Measurements from ENCODE around the gene TOR3A.
"Not testable (repeated sequence)": the region's sequence is repeated elsewhere in the genome, so short reads cannot be mapped to it uniquely, and the experiment has no call there.

TOR3A gene

GRCh38 chr1:179103999-179104398 is 22.1 kb downstream of the TOR3A start:
- intact Hi-C loops (cut with DNase I), result no loop called here
- DNase-seq, result no peak

GRCh38 chr1:179104611-179105250 is 22.9 kb downstream of the TOR3A start:
- intact Hi-C loops (cut with DNase I), result no loop called here
- DNase-seq, result no peak

DNA sequence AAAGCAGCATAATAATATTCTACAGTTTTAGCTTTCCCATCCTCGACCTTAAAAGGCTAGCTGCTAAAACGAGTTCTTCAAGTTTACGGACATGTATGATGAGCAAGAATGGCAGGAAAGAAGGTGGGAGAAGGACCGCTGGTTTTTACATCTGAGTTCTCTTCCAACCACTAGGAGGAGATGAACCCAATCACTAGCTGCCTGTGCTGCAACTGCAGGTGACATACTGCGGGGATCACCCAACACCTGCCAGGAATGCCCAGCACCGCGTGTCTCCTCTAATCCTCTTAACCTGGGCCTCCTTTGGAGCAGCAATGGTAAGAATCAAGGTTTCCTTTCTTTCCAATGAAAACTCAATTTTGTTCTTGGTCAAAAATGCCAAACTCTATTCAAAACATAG is 23.5 kb downstream of the TOR3A start:
- no peak for DNase-seq
- intact Hi-C loops (cut with DNase I), result no loop called here

DNA sequence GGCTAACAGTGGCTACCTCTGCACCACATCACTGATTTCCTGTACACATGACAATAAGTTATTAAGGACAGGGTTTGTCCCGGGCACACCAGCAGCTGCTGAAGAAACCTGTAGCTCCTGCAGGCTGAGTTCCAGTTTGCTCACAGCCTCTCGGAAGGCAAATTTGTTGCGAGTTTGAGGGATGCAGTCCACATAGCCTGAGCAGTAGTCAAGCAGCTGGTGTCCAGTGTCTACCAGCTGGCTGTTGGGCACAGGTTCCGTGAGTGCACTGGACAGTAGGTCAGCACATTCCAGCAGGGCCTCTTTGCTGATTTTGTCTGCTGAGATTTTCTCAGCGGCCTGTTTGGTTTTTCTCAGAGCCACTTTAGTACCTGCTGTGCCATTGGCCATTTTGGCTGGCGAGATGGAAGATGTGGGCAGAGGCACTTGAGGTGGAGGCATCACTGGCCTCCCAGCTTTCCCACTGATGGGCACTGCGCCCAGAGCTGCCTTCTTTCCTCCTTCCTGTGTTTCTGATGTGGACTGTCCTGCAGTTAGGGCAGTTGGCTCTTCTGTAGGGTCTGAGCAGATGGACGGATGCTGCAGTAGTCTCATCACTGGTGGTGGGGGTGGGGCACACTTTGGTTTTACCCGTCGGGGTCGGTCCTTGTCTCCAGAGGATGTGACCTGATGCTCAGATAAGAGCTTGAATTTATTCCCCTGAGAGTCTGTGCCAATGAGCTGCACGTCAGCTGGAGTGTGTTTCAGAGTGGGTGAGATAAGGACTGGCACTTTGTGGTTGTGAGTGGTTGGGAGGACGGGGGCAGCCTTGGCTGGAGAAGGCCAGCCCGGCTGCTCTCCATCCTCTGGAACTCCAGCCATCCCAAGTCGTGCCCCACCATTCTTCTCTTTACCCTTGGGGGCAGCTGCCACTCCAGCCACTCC is 26.1 kb downstream of the TOR3A start:
- intact Hi-C loops (cut with DNase I), result no loop called here
- DNase-seq, result no peak

GRCh38 chr1:179108644-179109043 is 26.8 kb downstream of the TOR3A start:
- intact Hi-C loops (cut with DNase I), result no loop called here

GRCh38 chr1:179115181-179115580 is 33.3 kb downstream of the TOR3A start:
- DNase-seq, result no peak
- intact Hi-C loops (cut with DNase I), result no loop called here

More at GRCh38 chr1:179108644-179109043, 26.8 kb downstream of the TOR3A start:
- no peak for DNase-seq

DNA sequence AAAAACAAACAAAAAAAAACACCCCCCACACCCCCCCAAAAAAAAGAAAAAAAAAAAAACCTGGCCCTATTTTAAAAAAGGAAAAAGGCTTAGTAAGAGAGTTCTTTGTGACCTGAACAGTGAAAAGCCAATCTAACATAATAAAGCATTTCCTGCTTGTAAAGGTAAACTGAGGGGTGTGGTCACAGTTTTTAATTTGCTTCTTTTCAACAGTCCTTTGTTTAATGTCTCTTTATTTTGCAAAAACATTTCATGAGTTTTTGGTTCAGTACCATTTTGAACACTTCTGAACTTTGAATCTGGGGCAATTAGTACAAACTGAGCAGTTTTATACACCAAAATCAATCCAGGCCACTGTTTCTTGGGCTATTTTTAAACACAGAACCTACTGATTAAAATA is 37.6 kb downstream of the TOR3A start:
- DNase-seq, result no peak
- intact Hi-C loops (cut with DNase I), result no loop called here

- DNase-seq, result no peak
- intact Hi-C loops (cut with DNase I), result loop anchor here (5.0 kb wide), 2 partner anchors 72 to 172 kb away; partner anchors contain the start of gene SOAT1
Measured at GRCh38 chr1:179120736-179121135, 38.9 kb downstream of the TOR3A start.

GRCh38 chr1:179121159-179121938 is 39.5 kb downstream of the TOR3A start:
- intact Hi-C loops (cut with DNase I), result loop anchor here (5.0 kb wide), 2 partner anchors 71 to 171 kb away; partner anchors contain the start of gene SOAT1
- DNase-seq, result peak in 2 of 10 donors; percentile 30 to 31

DNA sequence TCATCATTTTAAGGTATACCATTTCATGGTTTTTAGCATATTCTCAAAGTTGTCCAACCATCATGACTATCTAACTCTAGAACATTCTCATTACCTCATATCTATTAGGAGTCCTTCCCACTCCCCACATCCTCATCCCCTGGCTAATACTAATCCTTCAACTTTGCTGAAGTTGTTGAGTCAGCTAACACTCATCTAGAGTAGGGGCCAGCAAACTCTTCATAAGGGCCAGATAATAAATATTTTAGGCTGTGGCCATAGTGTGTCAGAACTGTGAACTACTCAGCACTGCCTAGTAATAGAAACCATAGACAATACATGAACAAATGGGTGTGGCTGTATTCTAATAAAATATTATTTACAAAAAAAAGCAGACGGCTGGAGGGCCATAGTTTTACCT is 43.0 kb downstream of the TOR3A start:
- DNase-seq, result no peak
- intact Hi-C loops (cut with DNase I), result loop anchor here (5.0 kb wide), 2 partner anchors 67 to 167 kb away; partner anchors contain the start of gene SOAT1

DNA sequence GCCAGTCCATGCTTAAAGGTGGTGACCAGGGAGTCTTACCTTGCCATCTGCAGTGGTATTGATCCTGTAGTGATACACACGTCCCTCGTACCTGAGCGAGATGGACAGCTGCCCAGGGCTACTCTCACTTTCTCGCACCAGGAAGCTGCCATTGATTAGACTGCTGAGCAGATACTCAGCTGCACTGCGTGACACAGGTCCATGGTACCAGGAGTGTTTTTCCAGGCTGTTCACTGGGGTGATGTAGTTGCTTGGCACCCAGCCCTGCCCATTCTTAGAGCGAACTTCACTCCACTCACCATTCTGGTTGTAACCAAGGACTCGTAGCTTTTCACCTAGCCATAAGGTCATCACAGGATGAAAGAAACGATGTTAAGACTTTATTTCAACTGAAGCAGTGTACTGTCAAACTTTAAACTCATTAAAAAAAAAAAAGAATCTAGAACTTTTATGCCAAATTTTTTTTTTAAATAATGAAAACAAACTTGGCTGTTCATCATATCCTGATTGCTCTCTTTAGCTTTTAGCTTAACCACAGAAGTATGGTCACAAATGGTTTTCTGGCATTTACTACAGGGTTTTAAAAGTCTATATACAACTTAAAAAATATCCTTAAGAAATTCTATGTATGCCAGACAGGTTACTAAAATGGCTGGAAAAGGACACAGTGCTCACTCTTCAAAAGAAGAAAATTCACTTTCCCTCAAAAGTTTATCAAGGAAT is 44.6 kb downstream of the TOR3A start:
- intact Hi-C loops (cut with DNase I), result no loop called here
- no peak for DNase-seq

DNA sequence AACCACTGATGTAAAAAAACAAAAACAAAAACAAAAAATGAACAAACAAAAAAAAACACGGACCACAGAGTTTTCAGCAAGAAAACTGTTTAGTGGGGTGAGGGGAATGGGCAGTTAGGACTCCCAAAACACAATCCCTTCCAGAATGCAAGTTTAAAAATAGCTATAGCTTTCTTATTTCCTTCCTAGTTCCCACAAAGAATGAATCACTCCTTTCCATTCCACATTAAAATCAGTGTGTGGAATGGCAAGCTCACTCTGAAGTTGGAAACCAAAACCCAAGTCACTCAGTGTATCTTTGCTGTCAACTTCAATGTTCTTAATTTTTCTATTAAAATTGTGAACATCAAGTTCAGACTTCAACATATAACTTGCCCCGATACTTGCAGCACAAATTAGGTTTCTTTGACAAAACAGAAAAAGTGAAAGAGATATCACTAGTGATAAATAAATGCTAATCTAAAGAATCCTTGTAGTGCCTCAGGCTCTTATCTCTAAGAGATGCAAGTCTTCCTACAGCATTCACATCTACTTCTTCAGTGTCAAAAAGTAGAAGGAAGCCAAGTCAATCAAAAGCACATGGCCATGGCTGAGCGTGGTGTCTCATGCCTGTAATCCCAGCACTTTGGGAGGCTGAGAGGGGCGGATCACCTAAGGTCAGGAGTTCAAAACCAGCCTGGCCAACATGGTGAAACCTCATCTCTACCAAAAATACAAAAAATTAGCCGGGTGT is 45.5 kb downstream of the TOR3A start:
- DNase-seq, result no peak
- intact Hi-C loops (cut with DNase I), result no loop called here

GRCh38 chr1:179128520-179128919 is 46.6 kb downstream of the TOR3A start:
- intact Hi-C loops (cut with DNase I), result no loop called here
- no peak for DNase-seq

GRCh38 chr1:179129702-179130473 is 48.0 kb downstream of the TOR3A start:
- DNase-seq, result no peak
- intact Hi-C loops (cut with DNase I), result no loop called here

DNA sequence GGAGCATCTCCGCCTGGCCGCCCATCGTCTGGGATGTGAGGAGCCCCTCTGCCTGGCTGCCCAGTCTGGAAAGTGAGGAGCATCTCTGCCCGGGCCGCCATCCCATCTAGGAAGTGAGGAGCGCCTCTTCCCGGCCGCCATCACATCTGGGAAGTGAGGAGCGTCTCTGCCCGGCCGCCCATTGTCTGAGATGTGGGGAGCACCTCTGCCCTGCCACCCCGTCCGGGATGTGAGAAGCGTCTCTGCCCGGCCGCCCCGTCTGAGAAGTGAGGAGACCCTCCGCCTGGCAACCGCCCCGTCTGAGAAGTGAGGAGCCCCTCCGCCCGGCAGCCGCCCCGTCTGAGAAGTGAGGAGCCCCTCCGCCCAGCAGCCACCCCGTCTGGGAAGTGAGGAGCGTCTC is 53.3 kb downstream of the TOR3A start:
- intact Hi-C loops (cut with DNase I), result not testable (repeated sequence)
- peak in 1 of 10 donors; percentile 62 for DNase-seq

GRCh38 chr1:179135707-179136106 is 53.8 kb downstream of the TOR3A start:
- DNase-seq; intact Hi-C loops (cut with DNase I): not testable (repeated sequence)

DNA sequence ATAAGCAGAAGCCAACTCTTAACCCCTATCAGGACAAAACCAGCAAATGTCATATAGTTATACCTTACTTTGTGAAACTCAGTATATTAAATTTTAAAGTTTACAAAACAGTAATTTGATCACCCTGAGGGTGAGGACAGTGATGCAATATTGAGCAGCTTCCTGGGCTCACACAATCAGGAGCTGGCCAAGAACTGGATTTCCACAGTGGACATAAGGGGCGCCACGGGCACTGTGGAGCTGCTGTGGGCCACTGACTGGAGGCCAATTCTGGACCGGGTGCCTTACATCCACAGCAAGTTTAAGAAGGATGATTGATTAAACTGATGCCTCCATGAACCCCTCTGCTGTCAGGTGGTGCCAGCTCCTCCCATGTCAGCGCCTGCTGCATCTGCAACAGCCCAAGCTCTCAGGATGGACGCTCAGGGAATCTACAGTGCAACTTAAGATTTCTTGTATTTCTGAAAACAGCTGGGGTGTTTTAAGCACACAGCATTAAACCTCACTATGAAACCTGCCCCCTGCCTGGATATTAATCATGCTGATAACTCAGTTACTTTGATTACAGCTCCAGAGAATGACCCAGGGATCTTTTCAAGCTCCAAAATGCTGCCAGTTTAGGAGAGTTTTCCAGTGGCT is 55.9 kb downstream of the TOR3A start:
- intact Hi-C loops (cut with DNase I), result no loop called here
- no peak for DNase-seq

DNA sequence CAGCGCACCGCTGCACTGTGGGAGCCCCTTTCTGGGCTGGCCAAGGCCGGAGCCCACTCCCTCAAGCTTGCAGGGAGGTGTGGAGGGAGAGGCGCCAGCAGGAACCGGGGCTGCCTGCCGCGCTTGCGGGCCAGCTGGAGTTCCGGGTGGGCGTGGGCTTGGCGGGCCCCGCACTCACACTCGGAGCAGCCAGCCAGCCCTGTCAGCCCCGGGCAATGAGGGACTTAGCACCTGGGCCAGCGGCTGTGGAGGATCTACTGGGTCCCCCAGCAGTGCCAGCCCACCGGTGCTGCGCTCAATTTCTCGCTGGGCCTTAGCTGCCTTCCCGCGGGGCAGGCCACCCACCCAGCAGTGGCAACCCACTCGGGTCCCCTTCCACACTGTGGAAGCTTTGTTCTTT is 56.9 kb downstream of the TOR3A start:
- peak in 1 of 10 donors; percentile 53 for DNase-seq
- intact Hi-C loops (cut with DNase I), result not testable (repeated sequence)

All from posterior cingulate gyrus (tissue), 11 donors.